HT-29 (cell line): Measurements from ENCODE around the gene F13A1. TPM values are rescaled to one million over a fixed set of nuclear protein-coding genes. Genes with fewer than 3 reads are reported as not detected.
"Not testable (repeated sequence)": the region's sequence is repeated elsewhere in the genome, so short reads cannot be mapped to it uniquely, and the experiment has no call there.

ENCODE experiments used
- DNase-seq: peaks from one replicate; pipeline ENCODE4 v3.0.0-alpha.2; 2015; ENCODE audit warnings: low spot score
- total RNA-seq: library from RNA; depleted of rRNA; stranded (reverse); fragments of >200 nt; shearing (Covaris generic); gene quantifications from 2 replicates; pipeline ENCODE4 v1.2.3, GENCODE V29; 2014

Gene F13A1
- total RNA-seq, 1 experiment from 2014 or later = not detected

DNA sequence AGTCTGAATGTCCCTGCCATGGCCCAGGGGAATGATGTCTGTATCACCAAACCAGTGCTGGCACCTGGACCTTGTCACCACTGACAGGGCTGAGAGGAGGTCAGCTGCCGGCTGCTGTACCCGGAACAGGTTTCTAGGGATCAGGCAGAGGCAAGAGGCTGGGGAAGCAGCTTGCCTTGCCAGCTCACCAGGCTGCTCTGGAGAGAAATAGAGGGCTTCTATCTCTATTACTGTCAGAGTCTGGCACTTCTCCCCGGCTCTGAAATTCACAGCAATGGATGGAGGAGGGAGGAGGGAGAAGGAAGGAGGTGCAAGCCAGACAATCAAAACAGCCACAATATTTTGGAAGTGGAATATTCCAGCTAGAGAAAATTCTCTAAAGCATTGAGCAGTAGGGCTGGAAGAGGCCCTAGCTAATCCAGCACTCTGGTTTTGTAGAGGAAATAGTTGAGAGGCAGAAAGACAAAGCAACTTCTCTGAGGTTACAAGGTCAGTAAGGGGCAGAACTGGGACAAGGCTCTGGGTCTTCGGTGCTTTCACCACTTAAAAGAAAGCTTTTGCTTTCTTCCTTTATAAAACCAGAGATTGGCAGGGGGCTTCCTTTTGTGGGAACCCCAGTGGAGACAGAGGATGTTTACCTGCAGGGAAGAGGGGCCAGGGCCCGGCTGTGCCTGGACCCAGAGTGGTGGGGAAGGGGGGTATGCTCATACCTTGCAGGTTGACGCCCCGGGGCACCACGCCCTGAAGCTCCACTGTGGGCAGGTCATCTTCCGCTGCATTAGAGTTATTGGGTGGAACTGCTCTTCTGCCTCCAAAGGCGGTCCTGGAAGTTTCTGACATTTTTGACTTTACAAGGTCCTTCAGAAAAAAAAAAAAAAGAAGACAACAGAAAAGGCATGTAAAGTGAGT lies 2.4 kb downstream of the F13A1 start:
- DNase-seq = no peak

- no peak for DNase-seq
These were observed 3.1 kb downstream of the F13A1 start for GRCh38 chr6:6317386-6317785.

GRCh38 chr6:6315660-6316059 lies 4.8 kb downstream of the F13A1 start:
- DNase-seq = peak; percentile 60

GRCh38 chr6:6314596-6314995 lies 5.9 kb downstream of the F13A1 start:
- no peak for DNase-seq

GRCh38 chr6:6312901-6313441 lies 7.5 kb downstream of the F13A1 start:
- DNase-seq = no peak

- DNase-seq = no peak
These were observed 14.9 kb downstream of the F13A1 start for GRCh38 chr6:6305575-6305974.

DNA sequence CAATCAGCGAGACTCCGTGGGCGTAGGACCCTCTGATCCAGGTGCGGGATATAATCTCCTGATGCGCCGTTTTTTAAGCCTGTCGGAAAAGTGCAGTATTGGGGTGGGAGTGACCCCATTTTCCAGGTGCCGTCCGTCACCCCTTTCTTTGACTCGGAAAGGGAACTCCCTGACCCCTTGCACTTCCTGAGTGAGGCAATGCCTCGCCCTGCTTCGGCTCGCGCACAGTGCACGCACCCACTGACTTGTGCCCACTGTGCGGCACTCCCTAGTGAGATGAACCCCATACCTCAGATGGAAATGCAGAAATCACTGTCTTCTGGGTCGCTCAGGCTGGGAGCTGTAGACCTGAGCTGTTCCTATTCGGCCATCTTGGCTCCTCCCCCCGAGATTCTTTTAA lies 20.1 kb downstream of the F13A1 start:
- DNase-seq = not testable (repeated sequence)

- no peak for DNase-seq
These were observed 27.1 kb downstream of the F13A1 start for GRCh38 chr6:6293317-6293716.

DNA sequence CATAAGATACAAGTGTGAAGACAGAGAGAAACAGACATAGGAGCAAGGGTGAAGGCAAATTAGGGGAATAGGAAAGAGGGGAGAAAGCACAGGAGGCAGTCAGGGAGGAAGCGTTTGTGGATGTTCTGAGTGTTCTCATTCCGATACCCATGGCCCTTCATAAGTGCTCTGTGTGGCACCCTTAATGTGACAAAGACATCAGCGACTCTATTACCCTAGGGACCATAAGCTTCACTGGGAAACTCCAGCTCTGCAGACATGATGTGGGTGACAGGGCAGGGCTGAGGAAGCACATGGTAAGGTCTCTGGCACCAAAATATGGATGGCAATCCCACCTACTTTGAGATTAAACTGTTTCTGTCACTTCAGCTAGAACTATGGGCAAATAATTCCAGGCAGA lies 33.0 kb downstream of the F13A1 start:
- no peak for DNase-seq

- DNase-seq = no peak
These were observed 34.8 kb downstream of the F13A1 start for GRCh38 chr6:6285679-6286078.

DNA sequence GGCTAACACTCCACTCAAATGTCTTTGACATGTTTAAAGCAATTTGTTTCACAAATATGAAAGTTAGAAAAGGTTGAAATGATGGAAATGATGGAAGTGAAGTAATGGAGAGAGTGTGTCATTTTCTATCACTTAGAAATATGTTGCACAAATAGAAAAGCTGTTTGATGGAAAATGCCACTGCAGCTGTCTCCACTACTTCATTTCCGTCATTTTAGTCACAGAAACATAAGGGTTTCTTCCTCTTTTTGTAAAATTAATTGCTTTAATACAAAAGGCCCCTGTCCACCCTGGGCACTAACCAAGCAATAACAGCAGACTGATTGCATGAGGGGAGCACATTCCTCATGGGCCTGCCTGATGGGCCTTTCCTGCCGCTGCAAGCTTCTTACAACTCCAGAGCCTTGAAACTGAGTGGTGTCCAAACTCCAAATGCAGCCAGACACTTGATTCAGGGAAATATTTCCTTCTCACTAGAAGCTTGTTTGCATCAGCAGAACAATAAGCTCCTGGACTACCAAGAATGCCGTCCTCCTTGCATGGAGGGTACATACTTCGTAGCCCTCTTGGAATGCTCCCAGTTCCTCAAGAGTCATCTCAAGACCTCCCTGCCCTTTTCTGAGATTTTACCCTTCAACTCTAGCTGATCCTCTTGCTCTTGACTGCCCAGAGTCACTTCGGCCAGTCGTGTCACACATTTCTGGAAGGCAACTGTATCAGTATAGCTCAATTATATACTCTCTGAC lies 36.1 kb downstream of the F13A1 start:
- no peak for DNase-seq

DNA sequence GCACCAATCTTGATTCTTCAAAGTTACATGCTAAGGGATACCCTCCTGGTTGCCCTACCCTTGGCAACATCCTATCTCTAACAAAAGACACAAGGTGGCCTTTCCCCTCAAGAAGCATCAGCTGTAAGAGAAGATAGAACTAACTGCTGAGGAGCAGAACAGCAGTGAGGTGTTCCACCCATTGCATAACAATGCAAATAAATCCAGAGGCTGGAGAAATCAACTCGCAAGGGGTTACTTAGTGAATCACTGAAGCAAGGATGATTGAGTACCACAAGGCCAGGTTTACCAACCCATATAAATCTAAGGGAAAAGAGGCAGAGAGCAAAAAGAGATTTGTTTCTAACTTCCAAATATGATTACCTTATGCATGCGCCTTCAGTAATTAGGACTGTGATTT lies 36.7 kb downstream of the F13A1 start:
- no peak for DNase-seq

GRCh38 chr6:6282716-6283115 lies 37.7 kb downstream of the F13A1 start:
- no peak for DNase-seq

DNA sequence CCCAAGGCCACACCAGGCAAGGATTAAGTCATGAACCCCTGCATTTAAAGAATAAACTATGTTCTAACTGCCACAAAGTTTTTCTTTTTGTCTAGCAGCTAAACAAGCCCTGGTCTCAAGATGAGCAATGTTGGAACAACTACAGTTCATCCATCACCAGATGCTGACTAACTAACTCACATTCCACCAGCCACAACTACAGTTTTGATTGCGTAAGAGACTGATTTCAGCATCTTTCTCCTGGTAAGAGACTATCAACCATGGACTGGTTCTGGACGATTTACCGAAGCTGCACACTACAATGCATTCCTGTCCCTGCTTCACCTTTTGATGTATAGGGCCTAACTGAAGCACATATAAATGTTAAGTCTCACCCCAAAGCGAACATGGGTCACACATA lies 43.0 kb downstream of the F13A1 start:
- DNase-seq = no peak

- no peak for DNase-seq
These were observed 49.4 kb downstream of the F13A1 start for GRCh38 chr6:6270948-6271535.

GRCh38 chr6:6260196-6260722 lies 60.2 kb downstream of the F13A1 start:
- no peak for DNase-seq

DNA sequence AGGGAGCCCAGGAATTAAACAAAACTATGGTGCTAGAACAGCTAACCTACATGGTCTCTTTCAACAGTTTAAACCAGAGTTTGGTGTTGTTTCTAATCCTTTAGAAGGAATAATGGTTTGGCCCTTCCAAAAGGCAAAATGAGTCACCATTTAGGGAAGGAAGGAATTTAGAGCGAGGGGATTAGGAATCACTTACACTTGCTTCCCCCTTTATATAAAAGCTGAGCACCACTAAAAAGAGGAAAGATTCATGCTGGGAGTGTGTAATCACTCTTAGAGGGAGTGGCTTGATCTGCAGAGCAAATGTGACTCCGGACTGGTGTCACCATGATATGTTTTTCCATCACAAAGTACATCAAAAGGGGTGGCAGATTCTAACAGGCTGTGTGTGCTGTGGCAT lies 63.6 kb downstream of the F13A1 start:
- no peak for DNase-seq

DNA sequence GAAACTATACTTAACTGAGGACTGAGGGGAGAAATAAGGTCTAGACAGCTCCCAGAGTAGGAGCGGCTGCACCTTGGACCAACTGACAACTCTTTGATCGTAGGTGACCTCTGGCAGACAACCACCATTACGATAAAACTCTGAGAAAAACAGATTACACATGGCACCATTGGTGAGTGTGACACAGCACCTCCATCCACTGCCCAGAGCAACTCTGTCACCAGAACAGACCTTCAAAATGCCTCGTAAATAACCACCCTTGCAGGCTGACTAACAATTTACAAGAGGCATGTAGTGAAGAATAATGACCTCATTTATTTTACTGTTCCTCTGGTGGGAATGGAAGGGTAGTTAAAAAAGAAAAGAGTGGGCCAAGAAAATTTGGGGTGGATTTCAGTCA lies 64.2 kb downstream of the F13A1 start:
- no peak for DNase-seq

DNA sequence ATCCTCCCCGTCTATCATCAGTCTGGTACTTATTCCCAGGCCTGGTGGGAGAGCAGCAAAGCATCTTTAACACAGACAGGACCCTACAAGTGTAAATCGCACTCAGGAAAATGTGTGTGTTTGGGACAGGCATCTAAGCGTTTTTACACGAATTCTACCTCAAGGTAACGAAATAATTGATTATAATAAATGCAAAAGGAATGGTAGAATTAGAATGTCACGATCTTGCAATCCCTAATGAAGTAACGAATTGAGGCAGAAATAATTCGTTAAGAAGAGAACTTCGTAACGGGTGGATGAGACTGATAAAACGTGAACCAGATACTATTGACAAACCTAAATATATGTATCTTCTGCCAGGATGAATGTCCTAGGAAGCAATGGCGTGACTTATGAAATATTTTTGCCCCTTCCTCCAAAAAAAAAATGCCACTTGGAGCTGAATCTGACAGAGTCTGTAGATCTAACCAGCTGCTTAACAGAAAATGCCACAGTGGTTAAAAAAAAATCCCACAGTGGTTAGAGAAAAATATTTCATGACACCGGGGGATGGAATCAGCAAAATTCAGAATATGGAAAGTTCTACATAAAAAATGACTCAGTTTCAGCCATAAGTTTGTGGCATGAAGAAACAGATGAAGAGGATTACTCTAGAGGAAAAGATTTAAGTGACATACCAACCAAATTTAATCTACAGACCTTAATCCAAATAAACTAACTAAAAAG lies 68.7 kb downstream of the F13A1 start:
- no peak for DNase-seq

DNA sequence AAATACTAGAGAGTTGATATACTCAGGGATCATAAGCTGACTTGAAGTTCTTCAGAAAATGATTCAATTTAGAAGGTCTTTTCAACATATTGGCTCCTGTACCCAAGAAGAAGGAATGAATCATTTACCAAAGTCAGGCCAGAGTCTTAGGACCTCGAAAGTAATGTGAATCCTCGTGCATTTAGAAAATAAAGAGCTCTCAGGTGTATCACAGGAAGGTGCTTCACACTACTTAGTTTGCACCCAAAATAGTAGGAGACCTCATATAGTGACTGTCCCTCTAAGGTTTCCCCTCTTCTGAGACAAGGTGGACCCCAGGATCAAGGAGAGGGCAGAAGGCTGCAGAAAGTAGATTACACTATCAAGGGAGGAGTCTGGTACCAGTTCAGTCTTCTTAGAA lies 71.8 kb downstream of the F13A1 start:
- DNase-seq = no peak

GRCh38 chr6:6246544-6246943 lies 73.9 kb downstream of the F13A1 start:
- peak; percentile 33 for DNase-seq
